Central memory CD8-positive, alpha-beta T cell (primary cell): ENCODE results near the gene MPIG6B.

ENCODE experiments used
- ATAC-seq: fragments of 150-1000 bp; cut with Tn5 transposase; replicated peaks from 2 replicates; pipeline ENCODE4 v1.10.0; 2022; ENCODE audit warnings: mild to moderate bottlenecking, moderate FRiP score, moderate number of reproducible peaks; ENCODE audit not compliant: poor library complexity, severe bottlenecking; ENCODE audit errors: extremely low read depth
- DNase-seq, 2 donors: peaks; one replicate each; pipeline ENCODE4 v3.0.0; 2021; ENCODE audit warnings: low spot score in 2 of 2
- H3K27ac Mint-ChIP-seq: one replicate; pipeline ENCODE4 v1.8.0; 2022; ENCODE audit warnings: low read depth, mild to moderate bottlenecking, moderate library complexity, mixed read lengths
- H3K27me3 Mint-ChIP-seq: one replicate; pipeline ENCODE4 v1.8.0; 2022; ENCODE audit warnings: mixed read lengths
- H3K36me3 Mint-ChIP-seq: one replicate; pipeline ENCODE4 v1.8.0; 2022; ENCODE audit warnings: mild to moderate bottlenecking, moderate library complexity, mixed read lengths; ENCODE audit not compliant: insufficient read depth
- H3K4me1 Mint-ChIP-seq: one replicate; pipeline ENCODE4 v1.8.0; 2022; ENCODE audit warnings: mixed read lengths
- H3K4me3 Mint-ChIP-seq: one replicate; pipeline ENCODE4 v1.8.0; 2022; ENCODE audit warnings: mild to moderate bottlenecking, moderate library complexity, mixed read lengths
- H3K9me3 Mint-ChIP-seq: one replicate; pipeline ENCODE4 v1.8.0; 2022; ENCODE audit warnings: mixed read lengths

Gene MPIG6B

GRCh38 chr6:31762878-31763618, 39.9 kb downstream of the MPIG6B start:
- H3K4me3 Mint-ChIP-seq = no peak overlapping the region
- peaks cover 12% of the 10 kb centered on the region for H3K36me3 Mint-ChIP-seq
- no peaks in the 10 kb centered on the region for H3K9me3 Mint-ChIP-seq
- DNase-seq (no peak), ATAC-seq (no peak)
- H3K4me1 Mint-ChIP-seq = peaks cover 13% of the 10 kb centered on the region
- H3K27ac Mint-ChIP-seq = no peak overlapping the region
- no peaks in the 10 kb centered on the region for H3K27me3 Mint-ChIP-seq

GRCh38 chr6:31763619-31763940, 40.4 kb downstream of the MPIG6B start:
- no peak overlapping the region for H3K27ac Mint-ChIP-seq
- peaks cover 10% of the 10 kb centered on the region for H3K36me3 Mint-ChIP-seq
- H3K9me3 Mint-ChIP-seq = no peaks in the 10 kb centered on the region
- no peak overlapping the region for H3K4me3 Mint-ChIP-seq
- H3K4me1 Mint-ChIP-seq = peaks cover 9% of the 10 kb centered on the region
- no peaks in the 10 kb centered on the region for H3K27me3 Mint-ChIP-seq
- no peak for ATAC-seq
- no peak for DNase-seq

- Mint-ChIP-seq H3K4me1 (peaks cover 9% of the 10 kb centered on the region), H3K4me3 (no peak overlapping the region), H3K9me3 (no peaks in the 10 kb centered on the region), H3K27me3 (no peaks in the 10 kb centered on the region), H3K36me3 (peaks cover 9% of the 10 kb centered on the region), H3K27ac (no peak overlapping the region)
- no peak for DNase-seq
- no peak for ATAC-seq
Observed at GRCh38 chr6:31764198-31764597, 41.0 kb downstream of the MPIG6B start.

- Mint-ChIP-seq H3K4me1 (peaks cover 12% of the 10 kb centered on the region), H3K36me3 (peaks cover 9% of the 10 kb centered on the region), H3K4me3 (no peak overlapping the region), H3K27ac (no peak overlapping the region), H3K9me3 (no peaks in the 10 kb centered on the region), H3K27me3 (no peaks in the 10 kb centered on the region)
- no peak for ATAC-seq
- DNase-seq = no peak
Observed at GRCh38 chr6:31765559-31765909, 42.4 kb downstream of the MPIG6B start.

- H3K27ac Mint-ChIP-seq = peak overlapping the region; percentile 51
- no peak for ATAC-seq
- peaks cover 14% of the 10 kb centered on the region for H3K4me1 Mint-ChIP-seq
- no peaks in the 10 kb centered on the region for H3K9me3 Mint-ChIP-seq
- no peak overlapping the region for H3K4me3 Mint-ChIP-seq
- DNase-seq = no peak
- no peaks in the 10 kb centered on the region for H3K27me3 Mint-ChIP-seq
- peaks cover 9% of the 10 kb centered on the region for H3K36me3 Mint-ChIP-seq
Observed at GRCh38 chr6:31765910-31766794, 43.0 kb downstream of the MPIG6B start.

GRCh38 chr6:31767096-31767645, 44.0 kb downstream of the MPIG6B start:
- Mint-ChIP-seq H3K4me1 (peaks cover 18% of the 10 kb centered on the region), H3K4me3 (no peak overlapping the region), H3K27me3 (no peaks in the 10 kb centered on the region), H3K36me3 (peaks cover 9% of the 10 kb centered on the region), H3K9me3 (no peaks in the 10 kb centered on the region), H3K27ac (no peak overlapping the region)
- DNase-seq (no peak), ATAC-seq (no peak)

- H3K36me3 Mint-ChIP-seq = peaks cover 7% of the 10 kb centered on the region
- no peak overlapping the region for H3K27ac Mint-ChIP-seq
- ATAC-seq (no peak), DNase-seq (no peak)
- no peaks in the 10 kb centered on the region for H3K9me3 Mint-ChIP-seq
- no peak overlapping the region for H3K4me3 Mint-ChIP-seq
- peaks cover 28% of the 10 kb centered on the region for H3K4me1 Mint-ChIP-seq
- H3K27me3 Mint-ChIP-seq = no peaks in the 10 kb centered on the region
Observed at GRCh38 chr6:31768363-31769257, 45.4 kb downstream of the MPIG6B start.

GRCh38 chr6:31769684-31770371, 46.7 kb downstream of the MPIG6B start:
- DNase-seq = peak; percentile 75 to 77
- H3K27ac Mint-ChIP-seq = peak overlapping the region; percentile 52

GRCh38 chr6:31770860-31771259, 47.7 kb downstream of the MPIG6B start:
- ATAC-seq (no peak), DNase-seq (no peak)
- H3K4me3 Mint-ChIP-seq = peak overlapping the region; percentile 7
- no peaks in the 10 kb centered on the region for H3K9me3 Mint-ChIP-seq
- no peaks in the 10 kb centered on the region for H3K27me3 Mint-ChIP-seq
- H3K36me3 Mint-ChIP-seq = peaks cover 2% of the 10 kb centered on the region
- no peak overlapping the region for H3K27ac Mint-ChIP-seq
- peaks cover 29% of the 10 kb centered on the region for H3K4me1 Mint-ChIP-seq

More at GRCh38 chr6:31769684-31770371, 46.7 kb downstream of the MPIG6B start:
- Mint-ChIP-seq H3K27me3 (no peaks in the 10 kb centered on the region), H3K9me3 (no peaks in the 10 kb centered on the region), H3K4me1 (peaks cover 28% of the 10 kb centered on the region), H3K36me3 (peaks cover 5% of the 10 kb centered on the region), H3K4me3 (no peak overlapping the region)
- ATAC-seq = peak; percentile 70

GRCh38 chr6:31771992-31772358, 48.8 kb downstream of the MPIG6B start:
- ATAC-seq (no peak), DNase-seq (no peak)
- Mint-ChIP-seq H3K4me3 (peak overlapping the region; percentile 49), H3K36me3 (peaks cover 2% of the 10 kb centered on the region), H3K27ac (no peak overlapping the region), H3K27me3 (no peaks in the 10 kb centered on the region), H3K9me3 (no peaks in the 10 kb centered on the region), H3K4me1 (peaks cover 39% of the 10 kb centered on the region)

- H3K36me3 Mint-ChIP-seq = peaks cover 6% of the 10 kb centered on the region
- peak overlapping the region; percentile 11 for H3K4me3 Mint-ChIP-seq
- peaks cover 41% of the 10 kb centered on the region for H3K4me1 Mint-ChIP-seq
- no peaks in the 10 kb centered on the region for H3K27me3 Mint-ChIP-seq
- H3K27ac Mint-ChIP-seq = no peak overlapping the region
- H3K9me3 Mint-ChIP-seq = no peaks in the 10 kb centered on the region
- no peak for DNase-seq
- no peak for ATAC-seq
Observed at GRCh38 chr6:31775184-31775583, 52.0 kb downstream of the MPIG6B start.
